Activated CD4-positive, CD25-positive, alpha-beta regulatory T cell treated with anti-CD3 and anti-CD28 coated beads, Interleukin-2, amount 50 U/mL, for 24 hours (primary cell): ENCODE data around the gene GLYAT.

Source experiments
- ATAC-seq, 2 donors: fragments of 150-1000 bp; cut with Tn5 transposase; one replicate each; pipeline ENCODE4 v1.10.0; 2021; ENCODE audit warnings: mild to moderate bottlenecking in 1 of 2, moderate library complexity in 1 of 2

GLYAT gene

GRCh38 chr11:58731819-58732218 is at the start of gene GLYAT:
TSS of gene GLYAT (minus strand) at chr11:58731943. CDS start at chr11:58724496, 7,447 bp downstream.
- no peak for ATAC-seq

GRCh38 chr11:58781345-58781744 is 49.6 kb upstream of the GLYAT start:
- ATAC-seq = no peak

GRCh38 chr11:58780578-58780977 is 48.8 kb upstream of the GLYAT start:
- ATAC-seq = no peak

- no peak for ATAC-seq
Observed at GRCh38 chr11:58776891-58777710, 45.4 kb upstream of the GLYAT start.

- peak in 1 of 2 donors; percentile 17 for ATAC-seq
Observed at GRCh38 chr11:58775066-58775708, 43.4 kb upstream of the GLYAT start.

GRCh38 chr11:58774164-58774593 is 42.4 kb upstream of the GLYAT start:
- no peak for ATAC-seq

- ATAC-seq = no peak
Observed at GRCh38 chr11:58773337-58773736, 41.6 kb upstream of the GLYAT start.

- ATAC-seq = no peak
Observed at GRCh38 chr11:58772329-58773285, 40.9 kb upstream of the GLYAT start.

GRCh38 chr11:58771458-58771855 is 39.7 kb upstream of the GLYAT start:
- no peak for ATAC-seq

GRCh38 chr11:58770627-58771457 is 39.1 kb upstream of the GLYAT start:
- no peak for ATAC-seq

GRCh38 chr11:58770166-58770565 is 38.4 kb upstream of the GLYAT start:
- no peak for ATAC-seq

GRCh38 chr11:58769308-58769707 is 37.6 kb upstream of the GLYAT start:
- no peak for ATAC-seq

GRCh38 chr11:58768137-58768536 is 36.4 kb upstream of the GLYAT start:
- ATAC-seq = no peak

- ATAC-seq = no peak
Observed at GRCh38 chr11:58765078-58765477, 33.3 kb upstream of the GLYAT start.

- no peak for ATAC-seq
Observed at GRCh38 chr11:58763120-58763490, 31.4 kb upstream of the GLYAT start.

GRCh38 chr11:58762284-58763119 is 30.8 kb upstream of the GLYAT start:
- ATAC-seq = no peak

- no peak for ATAC-seq
Observed at GRCh38 chr11:58757439-58757838, 25.7 kb upstream of the GLYAT start.

- no peak for ATAC-seq
Observed at GRCh38 chr11:58745705-58746364, 14.1 kb upstream of the GLYAT start.

GRCh38 chr11:58744988-58745704 is 13.4 kb upstream of the GLYAT start:
- no peak for ATAC-seq
